GM12874 (cell line): ENCODE results near the gene RBM20.

Experiments used
- TF ChIP-seq, protein P1 (sequence below): IDR thresholded peaks from 2 replicates; pipeline ENCODE4 v1.5.1; 2011; ENCODE audit warnings: low read depth, mild to moderate bottlenecking, control low read depth, low read length, moderate library complexity; ENCODE audit not compliant: insufficient read depth

The RBM20 gene

DNA sequence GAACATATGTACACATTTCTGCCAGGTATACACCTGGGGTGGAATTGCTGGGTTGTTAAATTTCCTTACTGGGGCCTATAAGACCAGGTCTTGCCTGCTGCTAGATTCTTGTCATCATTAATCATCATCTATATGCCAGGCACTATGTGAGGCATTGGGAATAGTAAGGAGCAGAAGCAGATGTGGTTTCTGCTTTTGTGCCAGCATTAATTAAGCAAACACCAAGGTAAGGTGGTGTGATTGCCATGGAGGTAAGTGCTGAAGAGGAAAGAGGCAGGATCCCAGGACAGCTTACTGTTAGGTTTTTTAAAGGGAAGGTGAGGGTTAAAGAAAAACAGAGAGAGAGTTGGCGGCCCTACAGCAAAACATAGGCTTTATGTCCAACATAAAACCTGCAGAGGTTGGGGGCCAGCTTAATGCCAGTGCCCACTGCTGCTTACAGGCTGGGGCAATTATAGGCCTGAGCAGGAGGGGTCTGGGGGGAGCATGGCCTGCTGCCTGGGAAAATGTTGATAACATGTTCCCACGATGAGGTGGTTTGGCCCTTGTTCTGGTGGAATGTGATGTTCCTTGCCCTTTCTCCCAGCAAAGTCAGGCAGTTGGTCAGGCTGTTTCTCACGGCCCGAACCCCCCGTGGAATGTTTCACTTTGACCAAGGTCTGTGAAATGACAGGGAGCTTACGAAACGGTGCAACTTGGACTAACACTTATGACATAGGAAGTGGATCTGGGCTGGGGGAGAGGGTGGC lies 93.9 kb downstream of the RBM20 start:
- TF ChIP-seq, protein P1, sequence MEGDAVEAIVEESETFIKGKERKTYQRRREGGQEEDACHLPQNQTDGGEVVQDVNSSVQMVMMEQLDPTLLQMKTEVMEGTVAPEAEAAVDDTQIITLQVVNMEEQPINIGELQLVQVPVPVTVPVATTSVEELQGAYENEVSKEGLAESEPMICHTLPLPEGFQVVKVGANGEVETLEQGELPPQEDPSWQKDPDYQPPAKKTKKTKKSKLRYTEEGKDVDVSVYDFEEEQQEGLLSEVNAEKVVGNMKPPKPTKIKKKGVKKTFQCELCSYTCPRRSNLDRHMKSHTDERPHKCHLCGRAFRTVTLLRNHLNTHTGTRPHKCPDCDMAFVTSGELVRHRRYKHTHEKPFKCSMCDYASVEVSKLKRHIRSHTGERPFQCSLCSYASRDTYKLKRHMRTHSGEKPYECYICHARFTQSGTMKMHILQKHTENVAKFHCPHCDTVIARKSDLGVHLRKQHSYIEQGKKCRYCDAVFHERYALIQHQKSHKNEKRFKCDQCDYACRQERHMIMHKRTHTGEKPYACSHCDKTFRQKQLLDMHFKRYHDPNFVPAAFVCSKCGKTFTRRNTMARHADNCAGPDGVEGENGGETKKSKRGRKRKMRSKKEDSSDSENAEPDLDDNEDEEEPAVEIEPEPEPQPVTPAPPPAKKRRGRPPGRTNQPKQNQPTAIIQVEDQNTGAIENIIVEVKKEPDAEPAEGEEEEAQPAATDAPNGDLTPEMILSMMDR, result no peak

DNA sequence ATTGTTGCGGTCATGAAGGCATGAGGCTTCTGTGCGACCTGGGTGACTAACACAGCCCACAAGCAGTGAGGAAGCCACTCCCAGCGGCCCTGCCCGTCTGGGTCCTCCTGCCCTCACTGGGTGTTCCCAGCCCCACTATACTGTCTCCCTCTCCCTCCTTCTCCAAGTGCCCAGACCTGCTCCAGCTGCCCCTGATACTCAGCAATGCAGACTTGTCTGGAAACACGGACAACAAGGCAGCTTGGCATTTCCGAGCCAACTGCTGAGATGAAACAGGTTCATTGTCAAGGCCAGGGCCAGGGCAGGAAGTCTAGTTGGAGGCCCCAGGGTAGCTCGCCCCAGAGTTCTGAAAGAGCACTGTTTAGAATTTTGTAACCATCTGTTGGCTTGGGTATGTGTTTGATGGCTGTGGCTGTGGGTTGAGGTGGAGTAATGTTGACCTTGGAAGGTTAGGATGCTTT lies 95.7 kb downstream of the RBM20 start:
- TF ChIP-seq, protein P1, result no peak

DNA sequence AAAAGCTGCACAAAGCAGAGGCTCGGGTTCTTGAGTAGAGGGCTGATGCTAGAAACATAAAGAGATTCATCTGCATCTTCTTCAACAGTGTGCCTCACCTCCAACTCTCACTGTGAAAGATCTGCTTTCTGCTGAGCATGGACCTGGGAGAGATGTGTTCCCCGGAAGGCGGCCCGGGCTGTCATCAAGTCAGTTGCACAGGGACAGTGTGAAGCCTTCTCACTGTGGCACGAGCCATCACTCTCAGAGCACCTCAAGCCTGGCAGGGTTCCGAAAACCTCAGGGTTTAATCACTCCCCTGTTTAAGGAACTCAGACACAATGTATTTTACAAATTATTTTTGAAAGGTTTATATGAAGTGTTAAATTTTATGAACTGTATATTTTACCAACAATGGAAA lies 98.7 kb downstream of the RBM20 start:
- TF ChIP-seq, protein P1, result no peak

DNA sequence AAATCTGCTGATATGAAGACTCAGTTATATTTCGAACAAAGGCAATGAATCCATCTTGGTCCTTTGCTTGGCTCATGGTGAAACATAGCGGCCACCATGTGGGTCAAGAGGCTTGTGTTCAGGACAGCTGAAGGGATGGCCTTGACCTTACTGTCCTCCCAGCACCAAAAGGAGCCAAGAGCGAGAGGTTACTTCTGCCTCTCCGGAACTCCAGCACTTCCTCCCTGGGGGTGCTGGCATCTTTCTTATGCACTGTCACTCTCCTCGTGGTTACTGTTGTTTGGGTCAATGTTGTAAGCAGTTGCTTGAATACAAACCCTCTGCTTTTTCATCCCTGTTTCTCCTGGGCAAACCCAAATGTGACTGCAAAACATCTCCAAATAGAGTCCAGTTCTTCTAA lies 100.6 kb downstream of the RBM20 start:
- TF ChIP-seq, protein P1, result no peak

DNA sequence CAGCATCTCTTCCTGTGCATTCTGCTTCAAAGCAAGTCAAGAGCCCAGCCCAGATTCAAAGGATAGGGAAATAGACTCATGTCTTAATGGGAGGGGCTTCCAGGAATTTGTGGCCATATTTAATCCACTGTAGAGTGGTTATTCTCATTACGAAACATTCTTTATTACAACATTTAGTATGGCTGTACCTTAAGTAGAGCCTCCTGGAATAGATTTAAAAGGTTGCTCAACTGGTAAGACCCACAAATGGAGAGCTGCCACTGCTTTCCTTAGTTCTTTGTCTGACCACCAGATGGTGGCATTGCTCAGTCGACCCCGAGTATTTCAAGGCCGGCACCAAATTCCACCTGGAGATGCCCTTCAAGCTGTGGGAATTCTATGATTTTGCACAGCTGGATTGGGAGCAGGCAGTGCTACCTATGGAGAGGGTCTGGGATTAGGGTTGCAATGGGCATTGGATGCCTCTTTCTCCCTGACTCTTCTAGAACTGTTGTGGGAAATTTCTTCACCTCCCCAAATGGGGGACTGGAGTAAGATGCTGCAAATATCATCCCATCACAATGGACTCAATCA lies 102.2 kb downstream of the RBM20 start:
- TF ChIP-seq, protein P1, result peak; percentile 69

DNA sequence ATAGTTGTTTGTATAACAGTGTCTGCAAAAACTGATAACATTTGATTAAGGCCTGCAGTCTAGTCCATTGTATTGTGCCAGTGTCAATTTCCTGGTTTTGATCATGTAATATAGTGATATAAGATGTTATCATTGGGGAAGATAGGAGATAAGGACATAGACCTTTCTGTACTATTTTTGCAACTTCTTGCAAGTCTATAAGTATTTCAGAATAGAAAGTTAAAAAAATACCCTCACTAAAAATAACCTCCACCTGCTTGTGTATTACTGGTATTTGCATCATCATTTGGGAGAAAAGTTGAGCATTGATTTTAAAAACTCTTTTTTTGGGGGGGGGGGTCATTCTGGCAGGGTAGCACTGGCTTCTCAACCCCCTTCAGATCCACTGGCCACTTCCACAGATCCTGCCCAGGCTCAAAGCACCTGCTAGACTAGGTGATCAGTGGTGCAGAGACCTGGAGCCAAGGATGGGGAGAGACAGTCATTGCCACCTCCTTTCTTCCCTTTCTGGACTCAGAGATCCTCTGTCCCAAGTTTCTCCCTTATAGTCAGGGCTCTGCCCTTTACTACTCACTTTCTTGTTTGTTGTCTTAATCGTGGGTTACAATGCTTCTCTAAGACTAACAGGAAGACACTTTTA lies 103.0 kb downstream of the RBM20 start:
- TF ChIP-seq, protein P1, result no peak

DNA sequence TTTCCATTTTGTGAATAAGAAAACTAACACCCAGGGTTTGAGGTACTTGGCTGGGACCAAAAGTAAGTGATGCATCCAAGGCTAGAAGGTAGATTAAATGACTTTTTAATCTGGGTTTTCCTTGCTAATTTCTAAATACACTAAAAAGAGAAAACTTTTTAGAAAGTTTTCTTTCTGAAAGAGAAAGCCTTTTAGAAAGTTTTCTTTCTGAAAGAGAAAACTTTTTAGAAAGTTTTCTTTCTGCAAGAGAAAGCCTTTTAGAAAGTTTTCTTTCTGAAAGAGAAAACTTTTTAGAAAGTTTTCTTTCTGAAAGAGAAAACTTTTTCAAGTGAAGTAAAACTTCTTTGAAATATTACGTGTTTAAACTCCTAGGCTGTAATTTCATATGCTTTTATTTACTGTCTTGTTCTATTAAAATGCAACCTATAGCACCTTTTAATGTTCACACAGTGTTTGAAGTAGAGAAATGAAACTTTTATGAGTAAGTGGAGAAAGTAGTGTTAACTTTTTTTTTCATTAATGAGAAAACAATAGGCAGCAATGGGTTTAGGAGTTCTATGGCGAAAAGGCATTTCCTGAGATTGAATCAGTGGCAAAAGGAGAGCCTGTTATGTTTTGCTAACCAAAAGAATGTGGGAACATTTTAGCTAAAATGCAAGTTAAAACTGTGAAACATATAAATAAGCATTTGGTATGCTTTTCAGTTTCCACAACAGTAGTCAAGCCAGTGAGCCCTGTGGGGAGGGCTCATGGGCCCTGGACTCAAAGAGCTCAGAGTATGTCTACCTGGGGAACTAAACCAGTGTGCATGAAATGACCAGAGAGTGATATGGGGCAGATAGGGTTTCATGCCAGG lies 103.7 kb downstream of the RBM20 start:
- TF ChIP-seq, protein P1, result no peak
